ENCODE results near the gene WBP4. TPM values are rescaled to one million over a fixed set of nuclear protein-coding genes. Genes with fewer than 3 reads are reported as not detected.
"Not testable (repeated sequence)": the region's sequence is repeated elsewhere in the genome, so short reads cannot be mapped to it uniquely, and the experiment has no call there.

WBP4 gene
- total RNA-seq, 1 donor from 2014 or later, result 11.0 TPM

- H3K27me3 Mint-ChIP-seq, result no peaks in the 10 kb centered on the region
- H3K4me3 Mint-ChIP-seq (ENCODE audit: low read depth), result no peak overlapping the region
- H3K9me3 Mint-ChIP-seq (ENCODE audit: low read depth), result no peaks in the 10 kb centered on the region
- peaks cover 13% of the 10 kb centered on the region for H3K36me3 Mint-ChIP-seq (ENCODE audit: insufficient read depth)
- DNase-seq (ENCODE audit: low spot score, unreplicated experiment), result no peak
- no peak overlapping the region for H3K27ac Mint-ChIP-seq
- H3K4me1 Mint-ChIP-seq (ENCODE audit: low read depth), result peaks cover 7% of the 10 kb centered on the region
- no peak for TF ChIP-seq CTCF (IDR thresholded peaks at IDR 0.05; ENCODE audit: unreplicated experiment)
These were observed 26.4 kb upstream of the WBP4 start for GRCh38 chr13:41034881-41035280.

- H3K27ac Mint-ChIP-seq; DNase-seq (ENCODE audit: low spot score, unreplicated experiment); H3K4me3 Mint-ChIP-seq (ENCODE audit: low read depth); H3K27me3 Mint-ChIP-seq; H3K4me1 Mint-ChIP-seq (ENCODE audit: low read depth); H3K9me3 Mint-ChIP-seq (ENCODE audit: low read depth): not testable (repeated sequence)
- H3K36me3 Mint-ChIP-seq (ENCODE audit: insufficient read depth), result peaks cover 23% of the 10 kb centered on the region
These were observed 24.8 kb upstream of the WBP4 start for GRCh38 chr13:41036557-41036956.

GRCh38 chr13:41039746-41040145 is 21.6 kb upstream of the WBP4 start:
- H3K27me3 Mint-ChIP-seq, result no peaks in the 10 kb centered on the region
- DNase-seq (ENCODE audit: low spot score, unreplicated experiment), result no peak
- no peak overlapping the region for H3K27ac Mint-ChIP-seq
- TF ChIP-seq CTCF (IDR thresholded peaks at IDR 0.05; ENCODE audit: unreplicated experiment), result no peak
- no peak overlapping the region for H3K4me3 Mint-ChIP-seq (ENCODE audit: low read depth)
- H3K4me1 Mint-ChIP-seq (ENCODE audit: low read depth), result peaks cover 5% of the 10 kb centered on the region
- H3K36me3 Mint-ChIP-seq (ENCODE audit: insufficient read depth), result peaks cover 35% of the 10 kb centered on the region
- peaks cover 16% of the 10 kb centered on the region for H3K9me3 Mint-ChIP-seq (ENCODE audit: low read depth)

GRCh38 chr13:41040584-41041334 is 20.6 kb upstream of the WBP4 start:
- H3K27me3 Mint-ChIP-seq, result no peaks in the 10 kb centered on the region
- no peak overlapping the region for H3K4me3 Mint-ChIP-seq (ENCODE audit: low read depth)
- peaks cover 41% of the 10 kb centered on the region for H3K36me3 Mint-ChIP-seq (ENCODE audit: insufficient read depth)
- H3K9me3 Mint-ChIP-seq (ENCODE audit: low read depth), result peaks cover 24% of the 10 kb centered on the region
- H3K4me1 Mint-ChIP-seq (ENCODE audit: low read depth), result no peaks in the 10 kb centered on the region
- peak overlapping the region; percentile 22 for H3K27ac Mint-ChIP-seq
- no peak for DNase-seq (ENCODE audit: low spot score, unreplicated experiment)
- TF ChIP-seq CTCF (IDR thresholded peaks at IDR 0.05; ENCODE audit: unreplicated experiment), result no peak

GRCh38 chr13:41042419-41042818 is 18.9 kb upstream of the WBP4 start:
- H3K27ac Mint-ChIP-seq; H3K4me3 Mint-ChIP-seq (ENCODE audit: low read depth); H3K4me1 Mint-ChIP-seq (ENCODE audit: low read depth); H3K27me3 Mint-ChIP-seq; DNase-seq (ENCODE audit: low spot score, unreplicated experiment): not testable (repeated sequence)
- H3K9me3 Mint-ChIP-seq (ENCODE audit: low read depth), result peaks cover 35% of the 10 kb centered on the region
- peaks cover 50% of the 10 kb centered on the region for H3K36me3 Mint-ChIP-seq (ENCODE audit: insufficient read depth)

- H3K4me3 Mint-ChIP-seq (ENCODE audit: low read depth), result no peak overlapping the region
- no peak overlapping the region for H3K27ac Mint-ChIP-seq
- no peaks in the 10 kb centered on the region for H3K4me1 Mint-ChIP-seq (ENCODE audit: low read depth)
- H3K36me3 Mint-ChIP-seq (ENCODE audit: insufficient read depth), result peaks cover 65% of the 10 kb centered on the region
- no peaks in the 10 kb centered on the region for H3K27me3 Mint-ChIP-seq
- peaks cover 38% of the 10 kb centered on the region for H3K9me3 Mint-ChIP-seq (ENCODE audit: low read depth)
- no peak for TF ChIP-seq CTCF (IDR thresholded peaks at IDR 0.05; ENCODE audit: unreplicated experiment)
- DNase-seq (ENCODE audit: low spot score, unreplicated experiment), result no peak
These were observed 12.7 kb upstream of the WBP4 start for GRCh38 chr13:41048640-41049039.

Measured in progenitor cell of endocrine pancreas (in vitro differentiated cells).